SK-N-SH treated with all-trans-retinoic acid at 6 μM for 48 hours (cell line): ENCODE measurements around the gene ZHX3.
A peak's percentile ranks its signal among the peaks of the same experiment; 100 is the strongest.

Experiments used
- ATAC-seq: fragments of 200-7000 bp; cut with Tn5 transposase; 3 replicates; pipeline ENCODE4 v1.9.1; 2020; ENCODE audit warnings: mild to moderate bottlenecking, moderate library complexity
- ARNTL ChIP-seq: fragments of 450-650 bp; formaldehyde crosslinking; IDR thresholded peaks from 2 replicates; pipeline ENCODE4 v1.5.0; 2020; ENCODE audit warnings: low read depth, mild to moderate bottlenecking, moderate library complexity, borderline replicate concordance
- BACH2 ChIP-seq: fragments of 250-450 bp; sonication (Bioruptor Pico); IDR thresholded peaks from 2 replicates; pipeline ENCODE4 v1.9.0; 2021; ENCODE audit warnings: mild to moderate bottlenecking, borderline replicate concordance
- CSDC2 ChIP-seq: fragments of 250-450 bp; sonication (Bioruptor Pico); IDR thresholded peaks from 2 replicates; pipeline ENCODE4 v1.5.0; 2020; ENCODE audit warnings: mild to moderate bottlenecking, moderate library complexity
- ESRRG ChIP-seq: fragments of 250-450 bp; sonication (Bioruptor Pico); IDR thresholded peaks from 2 replicates; pipeline ENCODE4 v1.6.1; 2021; ENCODE audit warnings: mild to moderate bottlenecking
- GLIS3 ChIP-seq: fragments of 250-450 bp; sonication (Bioruptor Pico); IDR thresholded peaks from 2 replicates; pipeline ENCODE4 v1.5.0; 2020; ENCODE audit warnings: mild to moderate bottlenecking, moderate library complexity
- ISL1 ChIP-seq: fragments of 250-450 bp; sonication (Bioruptor Pico); IDR thresholded peaks from 2 replicates; pipeline ENCODE4 v2.1.2; 2022; ENCODE audit warnings: mild to moderate bottlenecking, moderate library complexity
- OSR1 ChIP-seq: fragments of 250-450 bp; sonication (Bioruptor Pico); IDR thresholded peaks from 2 replicates; pipeline ENCODE4 v1.8.0; 2022; ENCODE audit warnings: moderate library complexity, mild to moderate bottlenecking, inconsistent platforms
- PATZ1 ChIP-seq: fragments of 250-450 bp; sonication (Bioruptor Pico); IDR thresholded peaks from 2 replicates; pipeline ENCODE4 v1.8.0; 2020; ENCODE audit warnings: mild to moderate bottlenecking, moderate library complexity, borderline replicate concordance
- PPARA ChIP-seq: fragments of 250-450 bp; sonication (Bioruptor Pico); IDR thresholded peaks from 2 replicates; pipeline ENCODE4 v1.5.0; 2020; ENCODE audit warnings: mild to moderate bottlenecking, borderline replicate concordance
- RARB ChIP-seq: fragments of 250-450 bp; sonication (Bioruptor Pico); IDR thresholded peaks from 2 replicates; pipeline ENCODE4 v1.8.0; 2021; ENCODE audit warnings: mild to moderate bottlenecking, moderate library complexity
- SNAI2 ChIP-seq: fragments of 250-450 bp; sonication (Bioruptor Pico); IDR thresholded peaks from 2 replicates; pipeline ENCODE4 v1.5.0; 2020; ENCODE audit warnings: mild to moderate bottlenecking, moderate library complexity
- TCF4 ChIP-seq: fragments of 250-450 bp; sonication (Bioruptor Pico); IDR thresholded peaks from 2 replicates; pipeline ENCODE4 v1.8.0; 2021; ENCODE audit warnings: mild to moderate bottlenecking, moderate library complexity, borderline replicate concordance
- TOX ChIP-seq: fragments of 250-450 bp; sonication (Bioruptor Pico); IDR thresholded peaks from 2 replicates; pipeline ENCODE4 v1.8.0; 2021; ENCODE audit warnings: mild to moderate bottlenecking, moderate library complexity, borderline replicate concordance
- TSHZ2 ChIP-seq: fragments of 250-450 bp; sonication (Bioruptor Pico); IDR thresholded peaks from 2 replicates; pipeline ENCODE4 v1.5.0; 2020; ENCODE audit warnings: mild to moderate bottlenecking, moderate library complexity
- ZC3H10 ChIP-seq: fragments of 250-450 bp; sonication (Bioruptor Pico); IDR thresholded peaks from 2 replicates; pipeline ENCODE4 v1.5.1; 2021; ENCODE audit warnings: mild to moderate bottlenecking, moderate library complexity
- ZFP30 ChIP-seq: fragments of 450-650 bp; formaldehyde crosslinking; IDR thresholded peaks from 2 replicates; pipeline ENCODE4 v1.5.0; 2022; ENCODE audit warnings: mild to moderate bottlenecking, moderate library complexity
- ZNF565 ChIP-seq: fragments of 450-650 bp; formaldehyde crosslinking; conservative IDR thresholded peaks from 2 replicates; pipeline ENCODE4 v1.5.0; 2020; ENCODE audit warnings: low read depth, mild to moderate bottlenecking, moderate library complexity
- ZNF70 ChIP-seq: fragments of 450-650 bp; formaldehyde crosslinking; IDR thresholded peaks from 2 replicates; pipeline ENCODE4 v1.5.0; 2020; ENCODE audit warnings: mild to moderate bottlenecking, moderate library complexity
- ZNF8 ChIP-seq: fragments of 450-650 bp; formaldehyde crosslinking; IDR thresholded peaks from 2 replicates; pipeline ENCODE4 v1.5.0; 2020; ENCODE audit warnings: mild to moderate bottlenecking, moderate library complexity
- TF ChIP-seq, protein P1 (sequence below): fragments of 250-450 bp; sonication (Bioruptor Pico); IDR thresholded peaks from 2 replicates; pipeline ENCODE4 v1.5.1; 2021; ENCODE audit warnings: mild to moderate bottlenecking, moderate library complexity
- TF ChIP-seq, protein P2 (sequence below): fragments of 250-450 bp; sonication (Bioruptor Pico); IDR thresholded peaks from 2 replicates; pipeline ENCODE4 v1.5.1; 2020; ENCODE audit warnings: low read depth, mild to moderate bottlenecking, moderate library complexity

Gene ZHX3

GRCh38 chr20:41316602-41317545 lies 657 bp downstream of the ZHX3 start:
- no peak for TF ChIP-seq ISL1 (CRISPR knock-in tag)
- TF ChIP-seq, protein P1, sequence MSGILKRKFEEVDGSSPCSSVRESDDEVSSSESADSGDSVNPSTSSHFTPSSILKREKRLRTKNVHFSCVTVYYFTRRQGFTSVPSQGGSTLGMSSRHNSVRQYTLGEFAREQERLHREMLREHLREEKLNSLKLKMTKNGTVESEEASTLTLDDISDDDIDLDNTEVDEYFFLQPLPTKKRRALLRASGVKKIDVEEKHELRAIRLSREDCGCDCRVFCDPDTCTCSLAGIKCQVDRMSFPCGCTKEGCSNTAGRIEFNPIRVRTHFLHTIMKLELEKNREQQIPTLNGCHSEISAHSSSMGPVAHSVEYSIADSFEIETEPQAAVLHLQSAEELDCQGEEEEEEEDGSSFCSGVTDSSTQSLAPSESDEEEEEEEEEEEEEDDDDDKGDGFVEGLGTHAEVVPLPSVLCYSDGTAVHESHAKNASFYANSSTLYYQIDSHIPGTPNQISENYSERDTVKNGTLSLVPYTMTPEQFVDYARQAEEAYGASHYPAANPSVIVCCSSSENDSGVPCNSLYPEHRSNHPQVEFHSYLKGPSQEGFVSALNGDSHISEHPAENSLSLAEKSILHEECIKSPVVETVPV: no peak
- TF ChIP-seq CSDC2 (CRISPR knock-in tag): no peak
- TF ChIP-seq SNAI2: no peak
- no peak for TF ChIP-seq ZNF565 (CRISPR knock-in tag)
- TF ChIP-seq PPARA: no peak
- TF ChIP-seq TOX (CRISPR knock-in tag): no peak
- TF ChIP-seq OSR1 (CRISPR knock-in tag): no peak
- no peak for TF ChIP-seq ZFP30 (CRISPR knock-in tag)
- no peak for TF ChIP-seq ZNF8
- TF ChIP-seq, protein P2, sequence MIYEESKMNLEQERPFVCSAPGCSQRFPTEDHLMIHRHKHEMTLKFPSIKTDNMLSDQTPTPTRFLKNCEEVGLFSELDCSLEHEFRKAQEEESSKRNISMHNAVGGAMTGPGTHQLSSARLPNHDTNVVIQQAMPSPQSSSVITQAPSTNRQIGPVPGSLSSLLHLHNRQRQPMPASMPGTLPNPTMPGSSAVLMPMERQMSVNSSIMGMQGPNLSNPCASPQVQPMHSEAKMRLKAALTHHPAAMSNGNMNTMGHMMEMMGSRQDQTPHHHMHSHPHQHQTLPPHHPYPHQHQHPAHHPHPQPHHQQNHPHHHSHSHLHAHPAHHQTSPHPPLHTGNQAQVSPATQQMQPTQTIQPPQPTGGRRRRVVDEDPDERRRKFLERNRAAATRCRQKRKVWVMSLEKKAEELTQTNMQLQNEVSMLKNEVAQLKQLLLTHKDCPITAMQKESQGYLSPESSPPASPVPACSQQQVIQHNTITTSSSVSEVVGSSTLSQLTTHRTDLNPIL (CRISPR knock-in tag): no peak
- TF ChIP-seq RARB (CRISPR knock-in tag): no peak
- TF ChIP-seq ZNF70 (CRISPR knock-in tag): no peak
- TF ChIP-seq ARNTL (CRISPR knock-in tag): no peak
- no peak for TF ChIP-seq TCF4 (CRISPR knock-in tag)
- TF ChIP-seq ZC3H10 (CRISPR knock-in tag): no peak
- no peak for TF ChIP-seq GLIS3
- no peak for TF ChIP-seq ESRRG (CRISPR knock-in tag)
- TF ChIP-seq TSHZ2 (CRISPR knock-in tag): no peak
- TF ChIP-seq PATZ1 (CRISPR knock-in tag): no peak
- TF ChIP-seq, all 23 proteins: peak for 0
- peak; percentile 72 for ATAC-seq

DNA sequence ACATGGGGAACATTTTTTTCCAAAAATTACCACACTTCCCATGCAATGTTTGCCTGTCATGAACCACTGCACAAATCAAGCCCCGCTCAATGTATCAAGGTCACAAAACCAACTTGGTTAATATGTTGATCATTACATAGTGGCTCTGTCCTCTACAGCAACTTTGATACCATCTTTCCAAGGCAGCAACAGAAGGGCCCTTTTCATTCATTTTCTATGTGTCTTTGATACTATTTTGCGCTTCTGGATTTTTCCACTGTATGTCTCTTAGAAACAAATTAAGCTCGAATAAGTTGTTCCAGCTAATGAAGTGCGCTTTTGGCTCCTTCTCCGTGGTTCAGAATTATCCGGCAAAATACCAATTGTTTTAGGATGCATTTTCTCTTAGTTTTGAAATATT lies 1.5 kb downstream of the ZHX3 start:
- TF ChIP-seq, protein P2 (CRISPR knock-in tag): no peak
- TF ChIP-seq BACH2 (CRISPR knock-in tag) (no peak), OSR1 (CRISPR knock-in tag) (no peak), ZFP30 (CRISPR knock-in tag) (no peak), ZNF8 (no peak), PPARA (no peak), CSDC2 (CRISPR knock-in tag) (no peak), TSHZ2 (CRISPR knock-in tag) (no peak)
- TF ChIP-seq, all 23 proteins: peak for 0
- ATAC-seq: no peak
